Coronary artery (tissue), 2 donors: ENCODE measurements around the gene BAG5.
A peak's percentile ranks its signal among the peaks of the same experiment; 100 is the strongest.

Experiments used
- DNase-seq: peaks from one replicate; pipeline ENCODE4 v3.0.0-alpha.2; 2017; ENCODE audit warnings: low spot score
- H3K27ac ChIP-seq, 2 donors: fragments of 200-600 bp; sonication (generic); one replicate each; pipeline ENCODE4 v1.5.1; 2016 to 2019
- H3K4me3 ChIP-seq: fragments of 200-600 bp; sonication (generic); 2 replicates; pipeline ENCODE4 v1.5.1; 2016; ENCODE audit warnings: mild to moderate bottlenecking, moderate library complexity
- TF ChIP-seq, protein P1 (sequence below): fragments of 200-600 bp; sonication (generic); IDR thresholded peaks from one replicate; pipeline ENCODE4 v1.5.1; 2019; ENCODE audit warnings: antibody characterized with exemption

The BAG5 gene

DNA sequence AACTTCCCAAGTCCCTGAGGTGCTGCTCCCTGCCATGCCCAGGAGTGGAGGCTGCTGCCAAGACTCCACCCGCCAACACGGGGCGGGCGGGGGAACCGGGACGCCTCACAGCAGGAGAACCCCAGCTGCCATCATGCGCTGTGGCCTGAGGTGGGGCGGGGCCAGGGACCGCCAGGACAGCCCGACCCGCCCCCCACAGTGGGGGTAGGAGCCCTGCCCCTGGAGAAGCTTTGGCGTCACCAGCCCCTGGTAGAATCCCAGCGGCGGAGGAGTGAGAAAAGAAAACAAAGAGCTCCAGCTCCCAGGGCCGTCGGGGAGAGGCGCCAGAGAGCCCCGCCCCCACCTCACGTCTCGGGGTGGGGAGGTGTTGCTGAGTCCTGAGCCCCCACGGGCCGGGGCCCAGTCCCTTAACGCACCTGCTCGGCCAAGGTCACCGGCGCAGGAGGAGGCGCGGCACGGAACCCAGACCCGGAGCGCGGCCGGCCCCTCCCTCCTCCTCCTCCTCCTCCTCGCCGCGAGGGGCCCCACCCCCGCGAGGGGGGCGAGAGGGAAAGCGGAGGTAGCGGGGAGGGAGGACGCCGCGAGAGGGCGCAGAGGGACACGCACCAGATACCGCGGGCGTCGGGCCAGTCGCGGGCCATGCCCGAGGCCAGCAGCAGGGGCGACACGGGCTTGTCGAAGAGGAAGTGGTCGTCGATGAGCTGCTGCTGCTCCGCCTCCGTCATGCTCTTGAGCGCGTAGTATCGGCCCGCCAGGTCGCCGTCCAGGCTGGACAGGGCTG lies 41.6 kb downstream of the BAG5 start:
- Histone ChIP-seq H3K27ac (peak overlapping the region; percentile 76 to 96), H3K4me3 (peak overlapping the region; percentile 74)
- peak; percentile 86 for DNase-seq
- TF ChIP-seq, protein P1, sequence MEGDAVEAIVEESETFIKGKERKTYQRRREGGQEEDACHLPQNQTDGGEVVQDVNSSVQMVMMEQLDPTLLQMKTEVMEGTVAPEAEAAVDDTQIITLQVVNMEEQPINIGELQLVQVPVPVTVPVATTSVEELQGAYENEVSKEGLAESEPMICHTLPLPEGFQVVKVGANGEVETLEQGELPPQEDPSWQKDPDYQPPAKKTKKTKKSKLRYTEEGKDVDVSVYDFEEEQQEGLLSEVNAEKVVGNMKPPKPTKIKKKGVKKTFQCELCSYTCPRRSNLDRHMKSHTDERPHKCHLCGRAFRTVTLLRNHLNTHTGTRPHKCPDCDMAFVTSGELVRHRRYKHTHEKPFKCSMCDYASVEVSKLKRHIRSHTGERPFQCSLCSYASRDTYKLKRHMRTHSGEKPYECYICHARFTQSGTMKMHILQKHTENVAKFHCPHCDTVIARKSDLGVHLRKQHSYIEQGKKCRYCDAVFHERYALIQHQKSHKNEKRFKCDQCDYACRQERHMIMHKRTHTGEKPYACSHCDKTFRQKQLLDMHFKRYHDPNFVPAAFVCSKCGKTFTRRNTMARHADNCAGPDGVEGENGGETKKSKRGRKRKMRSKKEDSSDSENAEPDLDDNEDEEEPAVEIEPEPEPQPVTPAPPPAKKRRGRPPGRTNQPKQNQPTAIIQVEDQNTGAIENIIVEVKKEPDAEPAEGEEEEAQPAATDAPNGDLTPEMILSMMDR: peak; percentile 49

DNA sequence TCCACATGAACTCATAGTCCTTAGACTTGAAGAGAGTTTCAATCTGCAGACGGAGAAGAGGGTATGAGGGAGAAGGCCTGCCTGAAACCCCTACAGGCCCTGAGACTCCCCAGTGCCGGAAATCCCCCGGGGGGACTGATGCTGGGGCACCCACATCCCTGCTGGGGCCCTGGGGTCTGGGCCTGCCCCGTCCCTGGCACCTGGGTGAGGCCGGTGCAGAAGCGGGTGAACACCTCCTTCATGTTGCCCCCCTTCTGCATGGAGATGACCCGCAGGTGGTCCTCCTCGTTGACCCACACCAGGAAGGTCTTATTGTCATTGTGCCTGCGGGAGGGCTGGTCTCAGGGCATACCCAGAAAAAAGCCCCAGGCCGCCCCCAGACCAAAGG lies 42.2 kb downstream of the BAG5 start:
- Histone ChIP-seq H3K4me3 (peak overlapping the region; percentile 74), H3K27ac (peak overlapping the region; percentile 76 to 96)
- DNase-seq: peak; percentile 78
- TF ChIP-seq, protein P1: no peak

DNA sequence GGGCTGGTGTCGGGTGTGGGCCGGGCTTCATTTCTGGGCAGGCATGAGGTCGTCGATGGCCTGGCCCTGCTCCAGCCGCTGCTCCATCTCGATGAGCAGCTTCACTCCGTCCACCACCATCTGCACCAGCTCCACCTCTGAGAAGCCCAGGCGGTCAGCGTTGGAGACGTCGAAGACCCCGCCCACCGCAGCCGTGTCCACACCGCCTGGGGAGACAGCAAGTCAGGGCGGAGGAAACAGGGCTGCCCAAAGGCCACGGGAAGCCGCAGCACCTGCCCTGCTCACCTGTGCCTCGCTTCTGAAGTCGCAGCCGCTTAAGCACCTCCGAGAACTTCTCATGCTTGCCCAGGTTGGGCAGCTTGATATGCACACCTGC lies 42.6 kb downstream of the BAG5 start:
- DNase-seq: peak; percentile 76
- H3K4me3 ChIP-seq: peak overlapping the region; percentile 74
- H3K27ac ChIP-seq: peak overlapping the region; percentile 76 to 96
- TF ChIP-seq, protein P1: no peak

DNA sequence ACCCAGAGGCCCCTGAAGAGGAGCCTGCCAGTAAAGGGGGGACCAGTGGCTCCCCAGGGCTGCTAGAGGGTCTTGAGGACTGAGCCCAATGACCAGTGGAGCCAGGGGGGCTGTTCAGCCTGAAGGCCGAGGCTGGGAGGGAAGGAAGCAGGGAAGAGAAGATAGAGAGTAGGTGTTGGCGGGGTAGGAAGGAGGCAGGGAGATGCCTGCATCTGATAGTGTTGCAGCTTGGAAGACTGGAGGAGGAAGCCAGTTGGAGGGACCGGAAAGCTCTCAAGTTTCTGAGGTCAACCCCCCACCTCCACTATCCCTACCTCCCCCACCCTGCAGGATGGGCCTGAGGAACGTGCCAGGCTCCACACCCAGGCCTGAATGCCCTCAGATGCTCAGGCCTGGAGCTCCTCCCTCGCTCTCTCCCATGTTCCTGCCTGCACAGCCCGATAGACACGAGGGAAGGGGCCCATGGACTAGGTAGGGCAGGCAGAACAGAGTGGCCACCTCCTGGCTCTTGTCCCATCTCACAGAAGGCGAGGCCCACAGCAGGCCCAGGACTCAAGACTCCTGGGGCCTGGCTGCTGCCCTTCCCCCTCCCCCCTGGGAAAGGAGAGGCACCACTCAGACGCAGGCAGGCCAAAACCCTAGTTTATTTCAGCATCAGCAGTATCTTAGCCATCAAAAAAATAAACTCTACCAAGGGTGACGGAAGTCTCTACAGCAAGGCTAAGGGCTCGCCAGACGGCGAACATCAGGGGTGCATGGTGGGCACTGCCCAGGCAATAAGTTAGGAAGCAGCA lies 43.2 kb downstream of the BAG5 start:
- Histone ChIP-seq H3K27ac (peak overlapping the region; percentile 76 to 96), H3K4me3 (no peak overlapping the region)
- TF ChIP-seq, protein P1: no peak
- DNase-seq: peak; percentile 72

DNA sequence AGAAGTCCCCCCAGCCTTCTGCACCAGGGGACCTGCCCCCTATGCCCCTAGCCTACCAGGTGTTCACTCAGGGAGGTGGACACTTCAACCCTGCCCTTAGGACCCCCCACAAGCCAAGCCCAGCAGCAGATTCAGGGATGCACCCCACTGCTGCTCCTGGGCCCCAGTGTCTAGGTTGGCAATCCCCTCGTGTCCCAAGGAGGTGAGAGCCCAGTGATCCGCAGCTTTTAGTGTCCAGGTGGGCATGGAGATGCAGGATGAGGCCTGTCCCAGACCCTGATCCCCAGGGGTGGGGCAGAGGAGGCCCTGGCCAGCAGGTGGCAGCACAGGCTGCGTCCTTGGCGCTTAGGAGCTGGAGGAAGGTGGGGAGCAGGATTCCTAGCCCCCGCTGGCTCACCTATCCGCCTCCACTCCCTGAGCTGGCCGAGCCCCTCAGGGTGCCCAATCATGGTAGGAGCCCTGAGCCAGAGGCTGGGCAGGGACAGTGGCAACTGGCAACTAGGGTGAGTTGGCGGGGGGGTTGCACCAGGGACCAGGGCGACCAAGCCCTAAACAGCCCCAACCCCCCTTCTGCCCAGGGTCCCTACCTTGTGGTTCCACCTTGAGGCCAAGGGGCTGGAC lies 43.9 kb downstream of the BAG5 start:
- Histone ChIP-seq H3K27ac (peak overlapping the region; percentile 76 to 96), H3K4me3 (no peak overlapping the region)
- peak; percentile 79 for DNase-seq
- TF ChIP-seq, protein P1: peak; percentile 93

DNA sequence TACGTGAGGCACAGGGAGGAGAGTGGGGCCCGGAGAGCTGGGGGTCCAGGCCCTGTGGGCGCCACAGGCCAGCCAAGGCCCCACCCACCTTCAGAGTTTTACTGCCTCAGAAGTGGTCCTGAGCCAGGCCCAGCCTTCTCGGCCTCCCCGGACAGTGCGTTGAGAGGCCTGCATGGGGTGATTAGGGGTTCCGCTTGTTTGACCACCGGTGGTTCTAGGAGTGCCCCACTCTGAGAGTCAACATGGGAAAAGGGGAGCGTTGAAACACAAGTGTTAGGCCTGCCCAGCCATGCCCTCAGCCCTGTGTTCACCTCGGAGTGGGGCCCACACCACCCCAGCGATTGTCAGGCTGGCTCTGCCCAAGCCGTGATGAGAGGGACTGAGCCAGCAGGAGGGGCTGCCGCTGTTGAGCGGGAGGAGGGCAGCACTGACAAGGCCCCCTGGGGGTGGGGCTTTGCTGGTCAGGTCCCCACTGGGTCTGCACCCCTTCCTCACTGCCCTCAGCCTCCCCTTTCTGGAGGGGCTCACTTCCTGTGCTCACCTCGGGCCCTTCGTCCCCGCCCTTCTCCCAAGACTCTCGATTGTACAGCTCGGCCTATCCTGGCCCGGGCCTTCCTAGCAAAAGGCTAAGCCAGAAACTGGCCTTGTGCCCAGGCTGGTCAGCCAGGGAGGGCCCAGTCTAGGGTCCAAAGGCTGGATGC lies 44.6 kb downstream of the BAG5 start:
- Histone ChIP-seq H3K4me3 (no peak overlapping the region), H3K27ac (peak overlapping the region; percentile 76 to 96)
- TF ChIP-seq, protein P1: no peak
- peak; percentile 74 for DNase-seq
